ENCODE results near the gene CHST6. TPM values are rescaled to one million over a fixed set of nuclear protein-coding genes. Genes with fewer than 3 reads are reported as not detected.
"Not testable (repeated sequence)": the region's sequence is repeated elsewhere in the genome, so short reads cannot be mapped to it uniquely, and the experiment has no call there.

Gene CHST6
- total RNA-seq, 1 donor from 2014 or later = 0.09 TPM

GRCh38 chr16:75458439-75458838 is 36.8 kb downstream of the CHST6 start:
- no peak for ATAC-seq
- H3K9me3 ChIP-seq = no peaks in the 10 kb centered on the region
- intact Hi-C loops (cut with DNase I) = no loop called here
- H3K36me3 ChIP-seq = no peaks in the 10 kb centered on the region
- H3K4me3 ChIP-seq = no peak overlapping the region
- no peak overlapping the region for H3K27ac ChIP-seq
- TF ChIP-seq CTCF (IDR thresholded peaks at IDR 0.05) = no peak
- no peaks in the 10 kb centered on the region for H3K27me3 ChIP-seq
- H3K4me1 ChIP-seq = peaks cover 13% of the 10 kb centered on the region
- DNase-seq = no peak

- DNase-seq (no peak), ATAC-seq (no peak)
- Histone ChIP-seq H3K27me3 (no peaks in the 10 kb centered on the region), H3K4me3 (no peak overlapping the region), H3K27ac (no peak overlapping the region), H3K4me1 (peaks cover 13% of the 10 kb centered on the region), H3K36me3 (no peaks in the 10 kb centered on the region), H3K9me3 (no peaks in the 10 kb centered on the region)
- intact Hi-C loops (cut with DNase I) = no loop called here
- no peak for TF ChIP-seq CTCF (IDR thresholded peaks at IDR 0.05)
Observed at GRCh38 chr16:75458029-75458428, 37.2 kb downstream of the CHST6 start.

- no peak for ATAC-seq
- Histone ChIP-seq H3K9me3 (no peaks in the 10 kb centered on the region), H3K36me3 (no peaks in the 10 kb centered on the region), H3K4me1 (peaks cover 9% of the 10 kb centered on the region), H3K27me3 (no peaks in the 10 kb centered on the region), H3K27ac (no peak overlapping the region), H3K4me3 (no peak overlapping the region)
- DNase-seq = peak; percentile 19
- no peak for TF ChIP-seq CTCF (IDR thresholded peaks at IDR 0.05)
- intact Hi-C loops (cut with DNase I) = no loop called here
Observed at GRCh38 chr16:75457485-75458021, 37.7 kb downstream of the CHST6 start.

- Histone ChIP-seq H3K27ac (no peak overlapping the region), H3K4me1 (peaks cover 5% of the 10 kb centered on the region), H3K36me3 (no peaks in the 10 kb centered on the region), H3K4me3 (no peak overlapping the region), H3K27me3 (no peaks in the 10 kb centered on the region), H3K9me3 (no peaks in the 10 kb centered on the region)
- DNase-seq = peak; percentile 15
- ATAC-seq = no peak
- intact Hi-C loops (cut with DNase I) = no loop called here
- no peak for TF ChIP-seq CTCF (IDR thresholded peaks at IDR 0.05)
Observed at GRCh38 chr16:75456971-75457370, 38.3 kb downstream of the CHST6 start.

GRCh38 chr16:75456486-75456885 is 38.8 kb downstream of the CHST6 start:
- ATAC-seq; H3K27ac ChIP-seq; H3K36me3 ChIP-seq; H3K4me3 ChIP-seq; H3K9me3 ChIP-seq; H3K4me1 ChIP-seq; H3K27me3 ChIP-seq; intact Hi-C loops (cut with DNase I): not testable (repeated sequence)
- peak; percentile 35 for DNase-seq

- Histone ChIP-seq H3K27ac (no peak overlapping the region), H3K36me3 (peaks cover 5% of the 10 kb centered on the region), H3K4me3 (no peak overlapping the region), H3K4me1 (no peaks in the 10 kb centered on the region), H3K27me3 (no peaks in the 10 kb centered on the region), H3K9me3 (no peaks in the 10 kb centered on the region)
- peak; percentile 2 for DNase-seq
- TF ChIP-seq CTCF (IDR thresholded peaks at IDR 0.05) = no peak
- no peak for ATAC-seq
- intact Hi-C loops (cut with DNase I) = no loop called here
Observed at GRCh38 chr16:75455677-75456076, 39.6 kb downstream of the CHST6 start.

Data from upper lobe of right lung (tissue), 1 donor.